Prostate gland (tissue), 2 donors: ENCODE results near the gene ZNF879.

Experiments used
- POLR2A ChIP-seq: fragments of 450-650 bp; IDR thresholded peaks from one replicate; pipeline ENCODE4 v1.6.1; 2016; ENCODE audit warnings: antibody characterized with exemption, mild to moderate bottlenecking
- TF ChIP-seq, protein P1 (sequence below), 4 experiments: fragments of 200-600 bp in 2 of 4; fragments of 450-650 bp in 2 of 4; sonication (generic) in 2 of 4; IDR thresholded peaks; 1 replicate in 3 of 4; 2 replicates in 1 of 4; pipeline ENCODE4 v1.5.1; 2016 to 2019; ENCODE audit warnings: antibody characterized with exemption in 4 of 4, mild to moderate bottlenecking in 2 of 4, moderate library complexity in 2 of 4

DNA sequence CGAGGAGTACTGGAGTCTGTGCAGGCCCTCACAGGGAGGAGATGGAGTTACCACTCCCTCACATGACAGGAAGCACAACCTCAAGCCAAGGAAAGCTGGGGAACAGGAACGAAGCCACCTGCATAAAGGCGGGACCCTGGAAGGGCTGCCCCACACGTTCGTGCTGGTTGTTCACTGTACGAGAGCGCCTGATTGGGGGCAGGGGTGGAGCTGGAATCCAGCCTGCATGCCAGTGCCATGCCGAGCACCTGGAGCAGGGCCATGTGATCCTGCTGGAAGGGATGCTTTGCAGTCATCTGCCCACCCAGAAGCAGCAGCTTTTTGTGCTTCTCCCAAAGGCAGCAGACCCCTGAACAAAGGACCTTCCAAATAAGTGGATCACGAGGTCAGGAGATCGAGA is 39.9 kb upstream of the ZNF879 start:
- TF ChIP-seq, protein P1, sequence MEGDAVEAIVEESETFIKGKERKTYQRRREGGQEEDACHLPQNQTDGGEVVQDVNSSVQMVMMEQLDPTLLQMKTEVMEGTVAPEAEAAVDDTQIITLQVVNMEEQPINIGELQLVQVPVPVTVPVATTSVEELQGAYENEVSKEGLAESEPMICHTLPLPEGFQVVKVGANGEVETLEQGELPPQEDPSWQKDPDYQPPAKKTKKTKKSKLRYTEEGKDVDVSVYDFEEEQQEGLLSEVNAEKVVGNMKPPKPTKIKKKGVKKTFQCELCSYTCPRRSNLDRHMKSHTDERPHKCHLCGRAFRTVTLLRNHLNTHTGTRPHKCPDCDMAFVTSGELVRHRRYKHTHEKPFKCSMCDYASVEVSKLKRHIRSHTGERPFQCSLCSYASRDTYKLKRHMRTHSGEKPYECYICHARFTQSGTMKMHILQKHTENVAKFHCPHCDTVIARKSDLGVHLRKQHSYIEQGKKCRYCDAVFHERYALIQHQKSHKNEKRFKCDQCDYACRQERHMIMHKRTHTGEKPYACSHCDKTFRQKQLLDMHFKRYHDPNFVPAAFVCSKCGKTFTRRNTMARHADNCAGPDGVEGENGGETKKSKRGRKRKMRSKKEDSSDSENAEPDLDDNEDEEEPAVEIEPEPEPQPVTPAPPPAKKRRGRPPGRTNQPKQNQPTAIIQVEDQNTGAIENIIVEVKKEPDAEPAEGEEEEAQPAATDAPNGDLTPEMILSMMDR (IDR thresholded peaks at IDR 0.05), result no peak
- no peak for TF ChIP-seq POLR2A
